IMR-90 (cell line): ENCODE results near the gene GPC5. TPM values are rescaled to one million over a fixed set of nuclear protein-coding genes. Genes with fewer than 3 reads are reported as not detected.

Source experiments
- ATAC-seq: fragments of 200-7000 bp; cut with Tn5 transposase; 2 replicates; pipeline ENCODE4 v1.9.1; 2020; ENCODE audit warnings: low read depth, mild to moderate bottlenecking, moderate library complexity
- BruUV-seq: library from RNA; stranded (reverse); fragments of 400-500 nt; replicated peaks from 2 replicates; lab custom pipeline; 2021; lab: Mats Ljungman, UMichigan
- CTCF ChIA-PET: fragments of 300-600 bp; formaldehyde crosslinking; extraction: SDS; loops from one replicate; lab custom pipeline; 2021; ENCODE audit warnings: antibody characterized with exemption; lab: Yijun Ruan, JAX
- POLR2A ChIA-PET: fragments of 300-600 bp; sonication (Branson Sonifier 250); formaldehyde crosslinking; loops from one replicate; lab custom pipeline; 2022; ENCODE audit warnings: antibody characterized with exemption; ENCODE audit not compliant: unreplicated experiment; lab: Charles Lee
- DNase-seq: peaks from one replicate; pipeline ENCODE4 v3.0.0; 2013
- H2AFZ ChIP-seq: replicated peaks from 2 replicates; pipeline ENCODE3; 2013; ENCODE audit warnings: low read length, mild to moderate bottlenecking; ENCODE audit not compliant: poor library complexity
- H2AK5ac ChIP-seq: 2 replicates; pipeline ENCODE4 v1.6.1; 2013; ENCODE audit warnings: low read depth, low read length, inconsistent platforms
- H2AK9ac ChIP-seq: replicated peaks from 2 replicates; pipeline ENCODE3; 2013; ENCODE audit warnings: mild to moderate bottlenecking, low read depth, low read length, moderate library complexity; ENCODE audit not compliant: poor library complexity
- H2BK120ac ChIP-seq: 2 replicates; pipeline ENCODE4 v1.6.1; 2013; ENCODE audit warnings: low read depth, low read length, inconsistent platforms
- H2BK15ac ChIP-seq: 3 replicates; pipeline ENCODE4 v1.6.1; 2013; ENCODE audit warnings: low read depth, low read length, inconsistent platforms
- H2BK20ac ChIP-seq: 2 replicates; pipeline ENCODE4 v1.6.1; 2013; ENCODE audit warnings: low read depth, mild to moderate bottlenecking, inconsistent platforms, low read length, moderate library complexity
- H2BK5ac ChIP-seq: 2 replicates; pipeline ENCODE4 v1.6.1; 2013; ENCODE audit warnings: mild to moderate bottlenecking, low read depth, low read length, inconsistent platforms; ENCODE audit not compliant: poor library complexity, severe bottlenecking
- H3K14ac ChIP-seq: replicated peaks from 2 replicates; pipeline ENCODE4 v1.6.1; 2013; ENCODE audit warnings: low read depth, low read length, inconsistent platforms
- H3K18ac ChIP-seq: 2 replicates; pipeline ENCODE4 v1.6.1; 2013; ENCODE audit warnings: low read depth, low read length, control low read depth
- H3K23ac ChIP-seq: 2 replicates; pipeline ENCODE4 v1.6.1; 2013; ENCODE audit warnings: low read depth, low read length, inconsistent platforms
- H3K27ac ChIP-seq: 2 replicates; pipeline ENCODE4 v1.5.1; 2013; ENCODE audit warnings: mild to moderate bottlenecking, control low read depth, low read length; ENCODE audit not compliant: insufficient read depth
- H3K27me3 ChIP-seq: 2 replicates; pipeline ENCODE4 v1.6.1; 2013; ENCODE audit warnings: low read length; ENCODE audit not compliant: control insufficient read depth, insufficient read depth
- H3K36me3 ChIP-seq: 2 replicates; pipeline ENCODE4 v1.6.1; 2013; ENCODE audit warnings: low read length, mixed read lengths; ENCODE audit not compliant: control insufficient read depth, insufficient read depth
- H3K4ac ChIP-seq: 2 replicates; pipeline ENCODE4 v1.6.1; 2013; ENCODE audit warnings: low read depth, low read length, inconsistent platforms
- H3K4me1 ChIP-seq: 2 replicates; pipeline ENCODE4 v1.6.1; 2013; ENCODE audit warnings: low read length, mixed read lengths; ENCODE audit not compliant: control insufficient read depth, insufficient read depth
- H3K4me2 ChIP-seq: 2 replicates; pipeline ENCODE4 v1.6.1; 2013; ENCODE audit warnings: low read depth, mild to moderate bottlenecking, control low read depth, low read length, moderate library complexity
- H3K4me3 ChIP-seq: 2 replicates; pipeline ENCODE4 v1.5.1; 2013; ENCODE audit warnings: low read depth, mild to moderate bottlenecking, control low read depth, low read length, moderate library complexity; ENCODE audit not compliant: insufficient read depth
- H3K56ac ChIP-seq: 2 replicates; pipeline ENCODE4 v1.6.1; 2013; ENCODE audit warnings: low read length, inconsistent platforms; ENCODE audit not compliant: insufficient read depth; ENCODE audit errors: extremely low read depth
- H3K79me1 ChIP-seq, 2 experiments: 2 replicates each; pipeline ENCODE4 v1.6.1; 2013; ENCODE audit warnings: low read length in 2 of 2, inconsistent platforms in 1 of 2, low read depth in 1 of 2
- H3K9ac ChIP-seq: 2 replicates; pipeline ENCODE4 v1.6.1; 2013; ENCODE audit warnings: low read depth, low read length, control low read depth
- H3K9me1 ChIP-seq: 2 replicates; pipeline ENCODE4 v1.6.1; 2013; ENCODE audit warnings: low read length, inconsistent platforms; ENCODE audit not compliant: insufficient read depth
- H3K9me3 ChIP-seq: 2 replicates; pipeline ENCODE4 v1.6.1; 2013; ENCODE audit warnings: low read length; ENCODE audit not compliant: control insufficient read depth, insufficient read depth
- H4K20me1 ChIP-seq: 2 replicates; pipeline ENCODE4 v1.6.1; 2013; ENCODE audit warnings: low read length, inconsistent platforms; ENCODE audit not compliant: insufficient read depth
- H4K5ac ChIP-seq: 2 replicates; pipeline ENCODE4 v1.6.1; 2013; ENCODE audit warnings: mild to moderate bottlenecking, low read depth, low read length, control low read depth
- H4K8ac ChIP-seq, 2 experiments: 2 replicates each; pipeline ENCODE4 v1.6.1; 2013; ENCODE audit warnings: low read depth in 2 of 2, low read length in 2 of 2, control low read depth in 1 of 2, inconsistent platforms in 1 of 2
- H4K91ac ChIP-seq: 2 replicates; pipeline ENCODE4 v1.6.1; 2013; ENCODE audit warnings: low read depth, low read length, inconsistent platforms; ENCODE audit not compliant: insufficient read depth
- BHLHE40 ChIP-seq: fragments of 150-350 bp; IDR thresholded peaks from 2 replicates; pipeline ENCODE4 v1.6.1; 2016; ENCODE audit warnings: mild to moderate bottlenecking, low read depth, low read length
- CEBPB ChIP-seq: IDR thresholded peaks from 2 replicates; pipeline ENCODE4 v1.6.1; 2012; ENCODE audit warnings: low read depth, low read length, improper control_type of control experiment
- CTCF ChIP-seq: conservative IDR thresholded peaks from 2 replicates; pipeline ENCODE4 v1.5.1; 2012; ENCODE audit warnings: mild to moderate bottlenecking, low read depth, low read length, improper control_type of control experiment
- ELK1 ChIP-seq: fragments of 150-350 bp; IDR thresholded peaks from 2 replicates; pipeline ENCODE4 v1.6.1; 2016; ENCODE audit warnings: low read depth, mild to moderate bottlenecking, low read length, moderate library complexity, borderline replicate concordance
- MAFK ChIP-seq: IDR thresholded peaks from 2 replicates; pipeline ENCODE4 v1.6.1; 2012; ENCODE audit warnings: low read depth, low read length, improper control_type of control experiment
- MXI1 ChIP-seq: IDR thresholded peaks from 2 replicates; pipeline ENCODE4 v1.6.1; 2012; ENCODE audit warnings: low read depth, mild to moderate bottlenecking, low read length, moderate library complexity, borderline replicate concordance
- NFE2L2 ChIP-seq: fragments of 150-350 bp; IDR thresholded peaks from 2 replicates; pipeline ENCODE4 v1.6.1; 2016; ENCODE audit warnings: low read depth, mild to moderate bottlenecking, low read length
- RAD21 ChIP-seq: IDR thresholded peaks from 2 replicates; pipeline ENCODE4 v1.6.1; 2012; ENCODE audit warnings: low read length, improper control_type of control experiment
- RCOR1 ChIP-seq: IDR thresholded peaks from 2 replicates; pipeline ENCODE4 v1.6.1; 2012; ENCODE audit warnings: mild to moderate bottlenecking, low read length, improper control_type of control experiment; ENCODE audit not compliant: insufficient replicate concordance
- RFX5 ChIP-seq: IDR thresholded peaks from 2 replicates; pipeline ENCODE4 v1.8.0; 2012; ENCODE audit warnings: low read depth, mild to moderate bottlenecking, low read length, moderate library complexity
- SMC3 ChIP-seq: fragments of 150-350 bp; IDR thresholded peaks from 2 replicates; pipeline ENCODE4 v1.6.1; 2016; ENCODE audit warnings: low read depth, mild to moderate bottlenecking, antibody characterized with exemption, low read length, moderate library complexity
- USF2 ChIP-seq: fragments of 150-350 bp; IDR thresholded peaks from 2 replicates; pipeline ENCODE4 v1.6.1; 2017; ENCODE audit warnings: mild to moderate bottlenecking, antibody characterized with exemption, low read length, low read depth
- WGBS, 2 experiments: methylation state at CpG; one replicate each; pipeline versions ENCODE4 v1.1.5 to v1.1.7; 2013; ENCODE audit warnings: missing lambda C conversion rate in 2 of 2; ENCODE audit not compliant: insufficient read length in 1 of 2; ENCODE audit errors: extremely low coverage in 2 of 2; 5-methylcytosine and 5-hydroxymethylcytosine counted together
- dilution Hi-C: fragments of 300-500 bp; cut with HindIII; formaldehyde crosslinking; loops from one replicate; pipeline ENCODE4 v1.14.3; 2018; ENCODE audit warnings: low sequenced_read_pairs; ENCODE audit not compliant: unreplicated experiment
- in situ Hi-C: fragments of 300-500 bp; cut with MboI; formaldehyde crosslinking; loops from 3 replicates; pipeline ENCODE4 v1.14.3; 2019; ENCODE audit warnings: low sequenced_read_pairs, inconsistent platforms, mixed read lengths
- intact Hi-C: fragments of 100-400 bp; cut with micrococcal nuclease; formaldehyde crosslinking; loops from 2 replicates; pipeline ENCODE4 v1.10.0; 2022
- polyA plus RNA-seq, 3 experiments: library from polyadenylated mRNA; depleted of rRNA; stranded (reverse); fragments of >200 nt; gene quantifications; 2 replicates each; pipeline ENCODE4 v1.2.3, GENCODE V29; 2012; ENCODE audit warnings: low replicate concordance in 1 of 3
- total RNA-seq: library from RNA; depleted of rRNA; stranded (reverse); fragments of >200 nt; gene quantifications from 2 replicates; pipeline ENCODE4 v1.2.3, GENCODE V29; 2012

Gene GPC5
- total and polyA plus RNA-seq, 2 of the 4 experiments (the other 2 are of a cell fraction) = 0.94 to 1.8 TPM

GRCh38 chr13:91596842-91597241 lies 198.4 kb downstream of the GPC5 start:
- Histone ChIP-seq H3K27ac (no peak overlapping the region), H3K4ac (no peak overlapping the region), H3K36me3 (no peaks in the 10 kb centered on the region), H2BK15ac (no peak overlapping the region), H3K4me3 (no peak overlapping the region), H3K4me1 (no peaks in the 10 kb centered on the region), H2BK120ac (no peak overlapping the region), H2AFZ (no peak overlapping the region), H4K8ac (no peak overlapping the region), H3K56ac (no peak overlapping the region), H2BK5ac (no peak overlapping the region), H3K9me3 (0 out of 2 replicates have a peak, but pooled peaks cover 4% of the 10 kb centered on the region), H4K20me1 (no peaks in the 10 kb centered on the region), H2AK5ac (no peak overlapping the region), H3K27me3 (no peaks in the 10 kb centered on the region), H3K23ac (no peak overlapping the region), H3K9me1 (no peaks in the 10 kb centered on the region), H2AK9ac (no peak overlapping the region), H3K79me1 (no peaks in the 10 kb centered on the region), H3K14ac (no peak overlapping the region), H3K4me2 (no peak overlapping the region), H3K18ac (no peak overlapping the region), H4K5ac (no peak overlapping the region), H2BK20ac (no peak overlapping the region), H4K91ac (no peak overlapping the region), H3K9ac (no peak overlapping the region)
- BruUV-seq = no TSS peak
- POLR2A ChIA-PET = no interaction called here
- intact Hi-C loops (no loop called here), in situ Hi-C loops (no loop called here), dilution Hi-C loops (no loop called here)
- DNase-seq (no peak), ATAC-seq (no peak)
- TF ChIP-seq SMC3 (no peak), USF2 (no peak), BHLHE40 (no peak), NFE2L2 (no peak), CEBPB (no peak), RAD21 (no peak), CTCF (no peak), RFX5 (no peak), ELK1 (no peak), MAFK (no peak), MXI1 (no peak), RCOR1 (no peak)
- CTCF ChIA-PET = no interaction called here
- WGBS, 2 experiments = 53% methylated on average over 2 of the region's 2 CpGs; no CpG with 5 or more reads in 1 of the 2 experiments
